ENCODE data around the gene COL6A3. TPM values are rescaled to one million over a fixed set of nuclear protein-coding genes. Genes with fewer than 3 reads are reported as not detected.
"Not testable (repeated sequence)": the region's sequence is repeated elsewhere in the genome, so short reads cannot be mapped to it uniquely, and the experiment has no call there.

Gene COL6A3
- total RNA-seq, 2 experiments from 2014 or later, result 2.5 to 3.0 TPM

GRCh38 chr2:237425320-237425719, 11.4 kb upstream of the COL6A3 start:
- no peak for DNase-seq
- CTCF ChIA-PET, result no interaction called here
- no peaks in the 10 kb centered on the region for H3K36me3 Mint-ChIP-seq (ENCODE audit: low read depth)
- peaks cover 10% of the 10 kb centered on the region for H3K27me3 Mint-ChIP-seq (ENCODE audit: low read depth)
- H3K27ac Mint-ChIP-seq, result no peak overlapping the region
- intact Hi-C loops (cut with micrococcal nuclease), result loop anchor here (5.0 kb wide), 1 partner anchor 133 kb away; no protein-coding TSS in a partner anchor
- H3K4me1 Mint-ChIP-seq (ENCODE audit: low read depth), result peaks cover 66% of the 10 kb centered on the region
- no peak overlapping the region for H3K4me3 Mint-ChIP-seq
- no peaks in the 10 kb centered on the region for H3K9me3 Mint-ChIP-seq

DNA sequence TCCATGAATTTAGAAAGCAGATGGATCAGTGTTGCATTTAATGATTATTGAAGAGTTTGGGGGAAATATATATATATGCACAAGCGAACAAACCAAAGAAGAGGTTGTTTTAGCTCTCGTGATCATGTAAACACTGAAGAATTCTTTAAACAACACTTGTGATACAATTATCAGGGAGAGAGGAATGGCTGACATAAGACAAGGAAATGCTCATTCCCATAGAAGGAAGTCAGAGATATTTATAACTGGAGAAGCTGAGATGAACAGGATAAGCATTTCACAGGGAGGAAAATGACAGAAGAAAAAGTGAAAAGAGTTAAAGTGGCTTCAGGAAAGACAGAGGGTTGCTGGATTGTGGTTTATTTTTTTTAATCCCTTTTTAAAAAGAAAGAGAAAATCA, 10.6 kb upstream of the COL6A3 start:
- intact Hi-C loops (cut with micrococcal nuclease), result no loop called here
- DNase-seq, result no peak
- no peak overlapping the region for H3K27ac Mint-ChIP-seq
- H3K27me3 Mint-ChIP-seq (ENCODE audit: low read depth), result peaks cover 11% of the 10 kb centered on the region
- no peaks in the 10 kb centered on the region for H3K36me3 Mint-ChIP-seq (ENCODE audit: low read depth)
- CTCF ChIA-PET, result interaction anchor here (1.8 kb wide), 1 partner anchor 50 kb away, joined by 5 read pairs; no protein-coding TSS in a partner anchor
- no peak overlapping the region for H3K4me3 Mint-ChIP-seq
- H3K9me3 Mint-ChIP-seq, result no peaks in the 10 kb centered on the region
- peaks cover 58% of the 10 kb centered on the region for H3K4me1 Mint-ChIP-seq (ENCODE audit: low read depth)

DNA sequence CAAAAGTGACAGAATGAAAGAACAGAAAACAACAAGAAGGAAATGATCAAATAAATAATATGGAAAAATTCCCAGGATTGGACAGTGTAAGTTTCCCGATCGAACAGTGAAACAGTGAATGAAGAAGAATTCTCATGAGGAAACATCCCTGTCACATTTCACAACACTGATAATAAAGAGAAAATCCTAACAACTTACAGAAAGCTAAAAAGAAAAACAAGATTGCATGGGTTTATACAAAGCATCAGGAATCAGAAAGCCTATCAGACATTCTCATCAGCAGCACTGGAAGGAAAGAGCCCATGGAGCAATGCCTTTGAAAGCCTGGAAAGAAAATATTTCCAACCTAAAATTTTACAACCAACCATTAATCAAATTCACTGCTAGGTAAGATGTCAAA, 9.9 kb upstream of the COL6A3 start:
- intact Hi-C loops (cut with micrococcal nuclease), result no loop called here
- no peak for DNase-seq
- no peak overlapping the region for H3K27ac Mint-ChIP-seq
- H3K4me3 Mint-ChIP-seq, result no peak overlapping the region
- H3K4me1 Mint-ChIP-seq (ENCODE audit: low read depth), result peaks cover 52% of the 10 kb centered on the region
- H3K36me3 Mint-ChIP-seq (ENCODE audit: low read depth), result no peaks in the 10 kb centered on the region
- H3K9me3 Mint-ChIP-seq, result no peaks in the 10 kb centered on the region
- CTCF ChIA-PET, result interaction anchor here (1.8 kb wide), 1 partner anchor 51 kb away, joined by 5 read pairs; no protein-coding TSS in a partner anchor
- peaks cover 11% of the 10 kb centered on the region for H3K27me3 Mint-ChIP-seq (ENCODE audit: low read depth)

- intact Hi-C loops (cut with micrococcal nuclease), result no loop called here
- H3K27me3 Mint-ChIP-seq (ENCODE audit: low read depth), result peaks cover 11% of the 10 kb centered on the region
- H3K9me3 Mint-ChIP-seq, result no peaks in the 10 kb centered on the region
- H3K36me3 Mint-ChIP-seq (ENCODE audit: low read depth), result no peaks in the 10 kb centered on the region
- CTCF ChIA-PET, result interaction anchor here (0.9 to 6.0 kb wide), 22 partner anchors 8 to 268 kb away, joined by 3 to 125 read pairs (median 8); no protein-coding TSS in a partner anchor
- peaks cover 36% of the 10 kb centered on the region for H3K4me1 Mint-ChIP-seq (ENCODE audit: low read depth)
- H3K4me3 Mint-ChIP-seq, result no peak overlapping the region
- no peak for DNase-seq
- no peak overlapping the region for H3K27ac Mint-ChIP-seq
Observed at GRCh38 chr2:237422309-237422708, 8.3 kb upstream of the COL6A3 start.

- H3K4me3 Mint-ChIP-seq, result peak overlapping the region; percentile 25
Observed at GRCh38 chr2:237421542-237422116, 7.7 kb upstream of the COL6A3 start.

DNA sequence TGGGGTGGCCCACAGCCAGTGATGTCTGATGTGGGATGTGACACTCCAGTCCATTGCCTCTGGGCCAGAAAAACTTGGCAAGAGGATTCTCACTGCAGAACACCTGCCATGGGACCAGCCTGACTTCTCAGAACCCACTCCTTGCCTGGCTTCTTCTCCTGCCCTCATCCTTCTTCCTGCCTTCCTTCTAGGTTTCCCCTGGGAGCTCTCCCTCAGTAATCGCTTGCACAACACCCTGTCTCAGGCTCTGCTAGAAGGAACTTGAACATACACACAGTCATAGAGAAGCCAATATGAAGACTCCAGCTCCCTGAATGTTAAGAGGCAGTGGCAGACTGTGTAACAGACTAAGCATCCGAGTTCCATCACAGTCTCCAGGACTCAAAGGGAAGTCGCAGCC, 4.3 kb upstream of the COL6A3 start:
- peaks cover 4% of the 10 kb centered on the region for H3K27me3 Mint-ChIP-seq (ENCODE audit: low read depth)
- no peak for DNase-seq
- no peak overlapping the region for H3K4me3 Mint-ChIP-seq
- no peak overlapping the region for H3K27ac Mint-ChIP-seq
- intact Hi-C loops (cut with micrococcal nuclease), result no loop called here
- H3K36me3 Mint-ChIP-seq (ENCODE audit: low read depth), result no peaks in the 10 kb centered on the region
- CTCF ChIA-PET, result interaction anchor here (1.3 to 6.0 kb wide), 4 partner anchors 11 to 154 kb away, joined by 5 to 125 read pairs (median 6); no protein-coding TSS in a partner anchor
- H3K9me3 Mint-ChIP-seq, result no peaks in the 10 kb centered on the region
- H3K4me1 Mint-ChIP-seq (ENCODE audit: low read depth), result peaks cover 12% of the 10 kb centered on the region

More at GRCh38 chr2:237421542-237422116, 7.7 kb upstream of the COL6A3 start:
- peaks cover 29% of the 10 kb centered on the region for H3K4me1 Mint-ChIP-seq (ENCODE audit: low read depth)
- H3K9me3 Mint-ChIP-seq, result no peaks in the 10 kb centered on the region
- no peak overlapping the region for H3K27ac Mint-ChIP-seq
- H3K36me3 Mint-ChIP-seq (ENCODE audit: low read depth), result no peaks in the 10 kb centered on the region
- peak; percentile 88 for DNase-seq
- intact Hi-C loops (cut with micrococcal nuclease), result loop anchor here (1.0 kb wide), 2 partner anchors 54 to 151 kb away; no protein-coding TSS in a partner anchor
- H3K27me3 Mint-ChIP-seq (ENCODE audit: low read depth), result peaks cover 11% of the 10 kb centered on the region
- CTCF ChIA-PET, result interaction anchor here (0.6 to 6.0 kb wide), 42 partner anchors 8 to 348 kb away, joined by 3 to 125 read pairs (median 4); partner anchors contain the start of gene COPS8

- no peaks in the 10 kb centered on the region for H3K9me3 Mint-ChIP-seq
- H3K4me3 Mint-ChIP-seq, result no peak overlapping the region
- DNase-seq, result no peak
- H3K4me1 Mint-ChIP-seq (ENCODE audit: low read depth), result no peaks in the 10 kb centered on the region
- H3K27me3 Mint-ChIP-seq (ENCODE audit: low read depth), result no peaks in the 10 kb centered on the region
- CTCF ChIA-PET, result interaction anchor here (1.1 kb wide), 1 partner anchor 62 kb away, joined by 3 read pairs; no protein-coding TSS in a partner anchor
- H3K36me3 Mint-ChIP-seq (ENCODE audit: low read depth), result no peaks in the 10 kb centered on the region
- intact Hi-C loops (cut with micrococcal nuclease), result no loop called here
- H3K27ac Mint-ChIP-seq, result no peak overlapping the region
Observed at GRCh38 chr2:237412988-237413776, 782 bp downstream of the COL6A3 start.

DNA sequence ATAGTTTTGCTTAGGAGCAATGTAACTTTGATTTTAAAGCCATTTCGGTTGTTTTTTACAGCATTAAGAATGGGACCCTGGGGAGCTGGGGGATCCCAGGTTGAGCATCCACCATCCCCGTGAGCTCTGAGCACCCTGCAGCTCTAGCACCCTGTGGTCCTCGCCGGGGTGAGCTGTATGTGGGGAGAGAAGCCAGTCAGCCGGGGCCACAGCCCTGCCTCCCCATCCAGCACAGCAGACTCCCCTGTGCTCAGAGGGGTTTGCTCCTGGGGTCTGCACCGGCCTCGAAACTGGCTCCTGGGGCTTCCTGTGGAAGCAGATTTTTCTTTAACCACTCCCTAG, 1.3 kb downstream of the COL6A3 start:
- no peak overlapping the region for H3K27ac Mint-ChIP-seq
- H3K27me3 Mint-ChIP-seq (ENCODE audit: low read depth), result no peaks in the 10 kb centered on the region
- H3K4me3 Mint-ChIP-seq, result no peak overlapping the region
- DNase-seq, result no peak
- CTCF ChIA-PET, result no interaction called here
- H3K9me3 Mint-ChIP-seq, result no peaks in the 10 kb centered on the region
- no peaks in the 10 kb centered on the region for H3K4me1 Mint-ChIP-seq (ENCODE audit: low read depth)
- H3K36me3 Mint-ChIP-seq (ENCODE audit: low read depth), result no peaks in the 10 kb centered on the region
- intact Hi-C loops (cut with micrococcal nuclease), result no loop called here

DNA sequence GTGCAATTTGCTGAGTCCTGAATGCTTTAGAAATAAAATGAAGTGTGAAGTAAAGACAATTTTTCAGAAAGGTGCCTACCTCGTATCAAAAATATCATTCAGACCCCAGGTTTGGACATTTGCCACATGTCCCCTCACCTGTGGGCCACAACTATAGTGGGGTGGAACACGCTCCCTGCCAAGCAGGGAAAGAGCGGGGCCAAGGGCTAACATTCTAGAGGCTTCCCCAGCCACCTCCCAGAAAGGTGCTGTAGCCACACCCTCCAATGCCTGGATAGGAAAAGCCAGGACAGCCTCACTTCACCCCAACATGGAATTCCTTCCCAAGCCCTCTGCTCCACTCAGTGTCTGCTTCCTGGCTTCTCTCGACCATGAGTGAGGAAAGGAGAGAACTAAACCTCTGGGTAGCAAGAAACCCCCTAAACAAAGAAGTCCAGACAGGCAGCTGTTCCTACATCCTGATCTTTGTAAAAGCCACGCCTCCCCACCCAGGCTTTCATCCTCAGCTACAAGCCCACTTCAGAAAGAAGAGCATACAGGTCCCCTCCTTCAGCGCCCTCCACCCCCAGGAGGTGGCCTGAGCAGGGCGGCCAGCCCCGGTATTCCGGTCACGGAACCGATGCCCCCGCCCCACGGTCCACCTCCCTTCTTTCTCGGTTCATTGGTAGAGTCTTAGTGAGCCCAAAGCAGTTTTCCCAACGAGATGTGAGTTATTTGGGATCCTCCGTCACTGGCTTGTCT, 2.1 kb downstream of the COL6A3 start:
- intact Hi-C loops (cut with micrococcal nuclease), result no loop called here
- H3K9me3 Mint-ChIP-seq, result no peaks in the 10 kb centered on the region
- H3K27me3 Mint-ChIP-seq (ENCODE audit: low read depth), result no peaks in the 10 kb centered on the region
- CTCF ChIA-PET, result interaction anchor here (0.8 to 3.2 kb wide), 6 partner anchors 9 to 257 kb away, joined by 3 to 11 read pairs (median 4); no protein-coding TSS in a partner anchor
- no peaks in the 10 kb centered on the region for H3K36me3 Mint-ChIP-seq (ENCODE audit: low read depth)
- H3K4me1 Mint-ChIP-seq (ENCODE audit: low read depth), result no peaks in the 10 kb centered on the region
- H3K4me3 Mint-ChIP-seq, result no peak overlapping the region
- H3K27ac Mint-ChIP-seq, result no peak overlapping the region
- no peak for DNase-seq

- no peak overlapping the region for H3K4me3 Mint-ChIP-seq
- no peaks in the 10 kb centered on the region for H3K27me3 Mint-ChIP-seq (ENCODE audit: low read depth)
- CTCF ChIA-PET, result interaction anchor here (0.7 to 3.2 kb wide), 9 partner anchors 8 to 256 kb away, joined by 3 to 11 read pairs (median 3); no protein-coding TSS in a partner anchor
- intact Hi-C loops (cut with micrococcal nuclease), result no loop called here
- no peaks in the 10 kb centered on the region for H3K9me3 Mint-ChIP-seq
- no peaks in the 10 kb centered on the region for H3K36me3 Mint-ChIP-seq (ENCODE audit: low read depth)
- no peak for DNase-seq
- H3K27ac Mint-ChIP-seq, result no peak overlapping the region
- H3K4me1 Mint-ChIP-seq (ENCODE audit: low read depth), result no peaks in the 10 kb centered on the region
Observed at GRCh38 chr2:237411092-237411601, 2.8 kb downstream of the COL6A3 start.

DNA sequence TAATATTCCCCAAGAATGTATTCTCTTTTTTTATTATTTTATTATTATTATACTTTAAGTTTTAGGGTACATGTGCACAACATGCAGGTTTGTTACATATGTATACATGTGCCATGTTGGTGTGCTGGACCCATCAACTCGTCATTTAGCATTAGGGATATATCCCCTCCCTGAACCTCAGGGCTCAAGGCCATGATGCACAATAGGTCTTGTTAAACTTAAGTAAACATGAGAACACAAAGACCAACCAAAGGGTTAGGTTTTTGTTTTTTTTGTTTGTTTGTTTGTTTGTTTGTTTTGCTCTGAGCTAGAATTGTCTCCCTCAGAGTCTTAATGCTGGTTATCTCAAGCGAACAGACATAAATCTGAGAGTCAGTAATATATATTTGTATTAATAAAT, 4.7 kb downstream of the COL6A3 start:
- CTCF ChIA-PET, result interaction anchor here (0.8 to 3.2 kb wide), 3 partner anchors 12 to 244 kb away, joined by 3 to 11 read pairs (median 4); no protein-coding TSS in a partner anchor
- H3K27me3 Mint-ChIP-seq (ENCODE audit: low read depth); H3K36me3 Mint-ChIP-seq (ENCODE audit: low read depth); intact Hi-C loops (cut with micrococcal nuclease); H3K27ac Mint-ChIP-seq; H3K9me3 Mint-ChIP-seq; H3K4me3 Mint-ChIP-seq; H3K4me1 Mint-ChIP-seq (ENCODE audit: low read depth); DNase-seq: not testable (repeated sequence)

Data from activated naive CD4-positive, alpha-beta T cell treated with anti-CD3 and anti-CD28 coated beads for 36 hours (primary cell).